Lower lobe of right lung (tissue), 2 donors: ENCODE data around the gene DDB1. TPM values are rescaled to one million over a fixed set of nuclear protein-coding genes. Genes with fewer than 3 reads are reported as not detected.

Source experiments
- ATAC-seq, 2 donors: fragments of 200-7000 bp; cut with Tn5 transposase; one replicate each; pipeline ENCODE4 v1.9.1; 2020 to 2022; ENCODE audit warnings: mild to moderate bottlenecking in 2 of 2, moderate library complexity in 2 of 2
- DNase-seq: peaks from one replicate; pipeline ENCODE4 v3.0.0-alpha.2; 2020
- H3K27ac ChIP-seq: fragments of 200-600 bp; one replicate; pipeline ENCODE4 v1.8.0; 2022
- H3K27me3 ChIP-seq: fragments of 200-600 bp; one replicate; pipeline ENCODE4 v1.8.0; 2022; ENCODE audit warnings: low read depth
- H3K36me3 ChIP-seq: fragments of 200-600 bp; one replicate; pipeline ENCODE4 v1.8.0; 2022; ENCODE audit warnings: mild to moderate bottlenecking
- H3K4me1 ChIP-seq: fragments of 200-600 bp; one replicate; pipeline ENCODE4 v1.8.0; 2022
- H3K4me3 ChIP-seq: fragments of 200-600 bp; one replicate; pipeline ENCODE4 v1.8.0; 2022; ENCODE audit warnings: mild to moderate bottlenecking
- H3K9me3 ChIP-seq: fragments of 200-600 bp; one replicate; pipeline ENCODE4 v1.8.0; 2022
- CTCF ChIP-seq: fragments of 200-600 bp; IDR thresholded peaks from one replicate; pipeline ENCODE4 v1.8.0; 2022; ENCODE audit warnings: antibody characterized with exemption, mild to moderate bottlenecking
- intact Hi-C: fragments of 100-400 bp; cut with DNase I; formaldehyde crosslinking; loops from one replicate; pipeline ENCODE4 v1.11.0; 2022
- total RNA-seq: library from RNA; stranded (reverse); fragmentation: NEBNext Ultra II Directional; extraction: Animal tissue kit (Norgen Biotek cat#: 25700); gene quantifications from one replicate; pipeline ENCODE4 v1.2.1, GENCODE V29; 2021
- donor health status: DM: no; HTN: yes; CAD: no; lungs with severe emphysema.

Gene DDB1
- total RNA-seq, 1 donor from 2014 or later = 122 TPM

- no peak overlapping the region for H3K4me3 ChIP-seq
- H3K27ac ChIP-seq = no peak overlapping the region
- DNase-seq = no peak
- TF ChIP-seq CTCF = no peak
- H3K4me1 ChIP-seq = no peaks in the 10 kb centered on the region
- no peaks in the 10 kb centered on the region for H3K9me3 ChIP-seq
- no peak for ATAC-seq
- H3K36me3 ChIP-seq = no peaks in the 10 kb centered on the region
- no peaks in the 10 kb centered on the region for H3K27me3 ChIP-seq
- intact Hi-C loops = no loop called here
Measured at GRCh38 chr11:61275191-61275590, 57.7 kb downstream of the DDB1 start.

DNA sequence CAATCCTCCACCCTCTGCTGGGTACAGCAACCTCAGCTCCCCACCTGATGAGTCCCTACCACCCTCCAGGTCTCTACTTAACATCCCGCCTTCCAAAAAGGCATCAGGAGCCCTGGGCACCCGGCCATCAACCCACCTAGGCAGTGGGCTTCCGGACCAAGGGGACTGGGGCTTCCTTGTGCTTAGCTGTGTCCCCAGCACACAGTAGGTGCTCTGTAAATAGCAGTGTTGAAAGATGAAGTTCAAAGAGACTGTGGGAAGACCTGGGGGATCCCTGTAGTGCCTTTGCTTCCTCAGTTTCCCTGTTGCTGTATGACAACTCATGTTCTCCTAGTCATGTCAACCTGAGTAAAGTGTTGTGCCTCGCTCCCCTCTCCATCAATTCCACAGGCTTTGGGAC is 58.8 kb downstream of the DDB1 start:
- no peak for TF ChIP-seq CTCF
- no peak for ATAC-seq
- intact Hi-C loops = no loop called here

GRCh38 chr11:61273178-61274078 is 59.5 kb downstream of the DDB1 start:
- peak; percentile 87 for DNase-seq
- intact Hi-C loops = no loop called here
- TF ChIP-seq CTCF = no peak
- Histone ChIP-seq H3K27me3 (no peaks in the 10 kb centered on the region), H3K27ac (no peak overlapping the region), H3K4me3 (no peak overlapping the region), H3K36me3 (no peaks in the 10 kb centered on the region), H3K4me1 (no peaks in the 10 kb centered on the region), H3K9me3 (no peaks in the 10 kb centered on the region)
- peak; percentile 93 to 96 for ATAC-seq

More for the DNA sequence above, 58.8 kb downstream of the DDB1 start:
- Histone ChIP-seq H3K27me3 (no peaks in the 10 kb centered on the region), H3K4me1 (no peaks in the 10 kb centered on the region), H3K4me3 (no peak overlapping the region), H3K36me3 (no peaks in the 10 kb centered on the region), H3K27ac (no peak overlapping the region), H3K9me3 (no peaks in the 10 kb centered on the region)
- DNase-seq = no peak

- no peaks in the 10 kb centered on the region for H3K36me3 ChIP-seq
- intact Hi-C loops = no loop called here
- H3K27me3 ChIP-seq = no peaks in the 10 kb centered on the region
- ATAC-seq (no peak), DNase-seq (no peak)
- no peak for TF ChIP-seq CTCF
- H3K4me3 ChIP-seq = no peak overlapping the region
- no peak overlapping the region for H3K27ac ChIP-seq
- no peaks in the 10 kb centered on the region for H3K4me1 ChIP-seq
- no peaks in the 10 kb centered on the region for H3K9me3 ChIP-seq
Measured at GRCh38 chr11:61272731-61273130, 60.2 kb downstream of the DDB1 start.

- H3K27ac ChIP-seq = no peak overlapping the region
- H3K4me3 ChIP-seq = no peak overlapping the region
- no peaks in the 10 kb centered on the region for H3K36me3 ChIP-seq
- intact Hi-C loops = no loop called here
- DNase-seq (no peak), ATAC-seq (no peak)
- no peak for TF ChIP-seq CTCF
- H3K27me3 ChIP-seq = no peaks in the 10 kb centered on the region
- H3K4me1 ChIP-seq = no peaks in the 10 kb centered on the region
- H3K9me3 ChIP-seq = no peaks in the 10 kb centered on the region
Measured at GRCh38 chr11:61270354-61271076, 62.4 kb downstream of the DDB1 start.
